OCI-LY1 (cell line): ENCODE data around the gene STK11IP.

Experiments
- EZH2 ChIP-seq: fragments of 200-600 bp; sonication (generic), shearing (Covaris generic); IDR thresholded peaks from 2 replicates; pipeline ENCODE4 v1.8.0; 2017; ENCODE audit warnings: borderline replicate concordance, mixed run types, mild to moderate bottlenecking, antibody characterized with exemption, low read length, moderate library complexity, mixed read lengths
- TF ChIP-seq, protein P1 (sequence below): fragments of 200-600 bp; sonication (generic), shearing (Covaris generic); IDR thresholded peaks from 2 replicates; pipeline ENCODE4 v1.5.1; 2017; ENCODE audit warnings: mild to moderate bottlenecking, antibody characterized with exemption, low read length, moderate library complexity, mixed read lengths

DNA sequence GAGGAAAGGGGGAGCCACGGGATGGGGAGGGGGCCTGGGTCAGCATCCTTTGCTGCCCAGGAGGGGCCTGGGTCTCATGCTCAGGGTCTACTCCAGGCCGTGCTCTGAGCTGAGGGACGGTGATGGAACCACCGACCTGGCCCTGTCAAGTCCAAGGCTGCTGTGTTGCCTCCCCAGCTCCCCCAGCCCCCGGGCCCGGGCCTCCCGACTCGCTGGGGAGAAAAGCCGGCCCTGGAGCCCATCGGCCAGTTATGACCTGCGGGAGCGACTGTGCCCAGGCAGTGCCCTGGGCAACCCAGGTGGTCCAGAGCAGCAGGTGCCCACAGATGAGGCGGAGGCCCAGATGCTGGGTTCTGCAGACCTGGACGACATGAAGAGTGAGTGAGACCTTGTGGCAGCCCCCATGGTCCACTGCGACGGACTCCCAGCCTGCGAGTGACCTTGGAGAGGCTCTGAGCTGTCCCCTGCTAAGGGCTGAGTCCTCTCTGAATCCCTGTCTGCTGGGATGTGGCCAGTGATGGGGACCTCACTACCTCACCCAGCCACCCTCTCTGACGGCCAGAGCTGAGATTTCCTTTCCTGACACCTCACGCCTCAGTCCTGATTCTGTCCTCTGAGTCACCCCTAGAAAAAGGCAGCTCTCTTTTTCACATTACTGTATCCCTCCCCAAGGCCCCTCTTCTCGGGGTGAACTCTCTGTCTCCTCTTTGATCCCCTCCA lies 32.5 kb downstream of the STK11IP start:
- TF ChIP-seq, protein P1, sequence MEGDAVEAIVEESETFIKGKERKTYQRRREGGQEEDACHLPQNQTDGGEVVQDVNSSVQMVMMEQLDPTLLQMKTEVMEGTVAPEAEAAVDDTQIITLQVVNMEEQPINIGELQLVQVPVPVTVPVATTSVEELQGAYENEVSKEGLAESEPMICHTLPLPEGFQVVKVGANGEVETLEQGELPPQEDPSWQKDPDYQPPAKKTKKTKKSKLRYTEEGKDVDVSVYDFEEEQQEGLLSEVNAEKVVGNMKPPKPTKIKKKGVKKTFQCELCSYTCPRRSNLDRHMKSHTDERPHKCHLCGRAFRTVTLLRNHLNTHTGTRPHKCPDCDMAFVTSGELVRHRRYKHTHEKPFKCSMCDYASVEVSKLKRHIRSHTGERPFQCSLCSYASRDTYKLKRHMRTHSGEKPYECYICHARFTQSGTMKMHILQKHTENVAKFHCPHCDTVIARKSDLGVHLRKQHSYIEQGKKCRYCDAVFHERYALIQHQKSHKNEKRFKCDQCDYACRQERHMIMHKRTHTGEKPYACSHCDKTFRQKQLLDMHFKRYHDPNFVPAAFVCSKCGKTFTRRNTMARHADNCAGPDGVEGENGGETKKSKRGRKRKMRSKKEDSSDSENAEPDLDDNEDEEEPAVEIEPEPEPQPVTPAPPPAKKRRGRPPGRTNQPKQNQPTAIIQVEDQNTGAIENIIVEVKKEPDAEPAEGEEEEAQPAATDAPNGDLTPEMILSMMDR = no peak
- TF ChIP-seq EZH2 = no peak
